Spleen (tissue), 7 donors: ENCODE data around the gene CEP44.

Experiments
- CTCF ChIP-seq, 11 experiments: fragments of 200-600 bp in 7 of 11; fragments of 450-650 bp in 4 of 11; sonication (generic) in 4 of 11; IDR thresholded peaks in 8 of 11; conservative IDR thresholded peaks in 3 of 11; 1 replicate in 7 of 11; 2 replicates in 4 of 11; pipeline versions ENCODE4 v1.4.0 to v1.8.0; 2016 to 2021; ENCODE audit warnings: antibody characterized with exemption in 11 of 11, inconsistent platforms in 4 of 11, mild to moderate bottlenecking in 1 of 11
- POLR2A ChIP-seq, 3 donors: fragments of 450-650 bp; IDR thresholded peaks; one replicate each; pipeline ENCODE4 v1.5.1; 2017; ENCODE audit warnings: antibody characterized with exemption in 3 of 3, mild to moderate bottlenecking in 1 of 3
- POLR2AphosphoS5 ChIP-seq, 3 donors: sonication (generic); formaldehyde crosslinking; IDR thresholded peaks; one replicate each; pipeline ENCODE4 v1.5.1; 2017; ENCODE audit warnings: antibody characterized with exemption in 3 of 3
- donor health status: DM: no; HTN: no; CAD: no; lungs with moderate emphysema.
- donor health status: DM: no; HTN: no; CAD: no.
- donor health status: DM: no; HTN: no; CAD: no.

- TF ChIP-seq POLR2A (IDR thresholded peaks at IDR 0.05) (no peak), CTCF (IDR thresholded peaks at IDR 0.05 in 8 of 11, conservative IDR thresholded peaks at IDR 0.05 in 3 of 11) (no peak), POLR2AphosphoS5 (IDR thresholded peaks at IDR 0.05) (no peak)
These were observed 17.3 kb upstream of the CEP44 start for GRCh38 chr4:174266416-174266815.
